Tibial artery (tissue), 4 donors: ENCODE results near the gene DIPK2B.

Experiments
- DNase-seq, 2 donors: peaks; one replicate each; pipeline ENCODE4 v3.0.0-alpha.2; 2019
- H3K27ac ChIP-seq, 2 donors: fragments of 200-600 bp; sonication (generic) in 1 of 2; 1 replicate in 1 of 2; 2 replicates in 1 of 2; pipeline ENCODE4 v1.5.1; 2018 to 2019; ENCODE audit warnings: mild to moderate bottlenecking in 1 of 2
- H3K27me3 ChIP-seq, 2 donors: fragments of 200-600 bp; sonication (generic) in 1 of 2; one replicate each; pipeline versions ENCODE4 v1.5.1 to v1.6.0; 2016 to 2019
- H3K36me3 ChIP-seq, 3 donors: fragments of 200-600 bp; sonication (generic) in 2 of 3; one replicate each; pipeline ENCODE4 v1.5.1; 2016 to 2019; ENCODE audit warnings: mild to moderate bottlenecking in 2 of 3
- H3K4me1 ChIP-seq, 4 donors: fragments of 200-600 bp; sonication (generic) in 2 of 4; 1 replicate in 3 of 4; 2 replicates in 1 of 4; pipeline ENCODE4 v1.5.1; 2016 to 2019
- H3K4me3 ChIP-seq, 2 donors: fragments of 200-600 bp; sonication (generic) in 1 of 2; 1 replicate in 1 of 2; 2 replicates in 1 of 2; pipeline ENCODE4 v1.5.1; 2018 to 2019; ENCODE audit warnings: mild to moderate bottlenecking in 2 of 2
- H3K9me3 ChIP-seq, 3 donors: fragments of 200-600 bp; sonication (generic) in 1 of 3; one replicate each; pipeline ENCODE4 v1.5.1; 2016 to 2019
- intact Hi-C: fragments of 100-400 bp; cut with DNase I; formaldehyde crosslinking; loops from one replicate; pipeline ENCODE4 v1.15.0; 2023; ENCODE audit warnings: low total_unique reads
- TF ChIP-seq, protein P1 (sequence below), 2 experiments: fragments of 200-600 bp in 1 of 2; fragments of 450-650 bp in 1 of 2; IDR thresholded peaks; one replicate each; pipeline ENCODE4 v1.5.1; 2017 to 2019; ENCODE audit warnings: antibody characterized with exemption in 2 of 2, mild to moderate bottlenecking in 1 of 2, moderate library complexity in 1 of 2

Gene DIPK2B

DNA sequence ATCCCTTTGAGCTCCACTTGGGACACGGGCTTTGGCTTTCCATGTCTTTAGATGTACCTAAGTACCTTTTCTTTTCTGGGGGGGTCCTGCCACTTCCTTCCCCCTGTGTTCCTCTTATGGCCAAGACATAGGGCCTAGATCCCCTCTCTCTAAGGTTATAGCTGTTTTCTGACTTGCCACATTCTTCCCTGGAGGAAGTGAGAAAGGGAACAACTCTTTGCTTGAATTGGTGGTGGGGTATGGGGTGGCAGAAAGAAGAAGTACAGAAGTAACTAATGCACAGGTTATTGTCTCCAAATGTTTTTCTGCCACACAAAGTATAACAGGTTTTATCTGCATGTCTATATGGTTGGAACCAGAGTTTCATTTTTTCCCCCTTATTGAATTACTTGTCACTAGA, 29.7 kb upstream of the DIPK2B start:
- Histone ChIP-seq H3K4me1 (no peaks in the 10 kb centered on the region), H3K27ac (no peak overlapping the region), H3K36me3 (no peaks in the 10 kb centered on the region), H3K4me3 (no peak overlapping the region), H3K9me3 (no peaks in the 10 kb centered on the region), H3K27me3 (no peaks in the 10 kb centered on the region)
- TF ChIP-seq, protein P1, sequence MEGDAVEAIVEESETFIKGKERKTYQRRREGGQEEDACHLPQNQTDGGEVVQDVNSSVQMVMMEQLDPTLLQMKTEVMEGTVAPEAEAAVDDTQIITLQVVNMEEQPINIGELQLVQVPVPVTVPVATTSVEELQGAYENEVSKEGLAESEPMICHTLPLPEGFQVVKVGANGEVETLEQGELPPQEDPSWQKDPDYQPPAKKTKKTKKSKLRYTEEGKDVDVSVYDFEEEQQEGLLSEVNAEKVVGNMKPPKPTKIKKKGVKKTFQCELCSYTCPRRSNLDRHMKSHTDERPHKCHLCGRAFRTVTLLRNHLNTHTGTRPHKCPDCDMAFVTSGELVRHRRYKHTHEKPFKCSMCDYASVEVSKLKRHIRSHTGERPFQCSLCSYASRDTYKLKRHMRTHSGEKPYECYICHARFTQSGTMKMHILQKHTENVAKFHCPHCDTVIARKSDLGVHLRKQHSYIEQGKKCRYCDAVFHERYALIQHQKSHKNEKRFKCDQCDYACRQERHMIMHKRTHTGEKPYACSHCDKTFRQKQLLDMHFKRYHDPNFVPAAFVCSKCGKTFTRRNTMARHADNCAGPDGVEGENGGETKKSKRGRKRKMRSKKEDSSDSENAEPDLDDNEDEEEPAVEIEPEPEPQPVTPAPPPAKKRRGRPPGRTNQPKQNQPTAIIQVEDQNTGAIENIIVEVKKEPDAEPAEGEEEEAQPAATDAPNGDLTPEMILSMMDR (IDR thresholded peaks at IDR 0.05): no peak
- intact Hi-C loops: no loop called here
- no peak for DNase-seq

DNA sequence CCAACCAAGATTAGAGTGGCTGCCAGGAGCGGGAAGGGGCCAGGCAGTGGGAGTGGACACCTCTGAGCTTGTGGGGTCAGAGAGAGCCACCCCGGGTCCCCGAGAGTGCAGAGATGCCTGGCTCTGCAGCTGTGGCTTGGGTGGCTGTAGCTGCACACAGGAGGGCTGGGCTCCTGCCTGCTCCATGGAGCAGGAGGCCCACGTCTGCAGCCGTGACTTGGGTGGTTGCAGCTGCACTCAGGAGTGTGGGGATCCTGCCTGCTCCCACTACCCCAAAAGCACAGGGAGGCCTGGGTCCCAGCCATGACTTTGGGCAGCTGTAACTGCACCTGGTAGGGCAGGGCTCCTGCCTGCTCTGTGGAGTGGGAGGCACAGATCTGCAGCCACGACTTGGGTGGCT, 28.7 kb upstream of the DIPK2B start:
- Histone ChIP-seq H3K27ac (no peak overlapping the region), H3K4me1 (no peaks in the 10 kb centered on the region), H3K27me3 (no peaks in the 10 kb centered on the region), H3K9me3 (no peaks in the 10 kb centered on the region), H3K36me3 (no peaks in the 10 kb centered on the region), H3K4me3 (no peak overlapping the region)
- TF ChIP-seq, protein P1 (IDR thresholded peaks at IDR 0.05): no peak
- DNase-seq: no peak
- intact Hi-C loops: no loop called here

DNA sequence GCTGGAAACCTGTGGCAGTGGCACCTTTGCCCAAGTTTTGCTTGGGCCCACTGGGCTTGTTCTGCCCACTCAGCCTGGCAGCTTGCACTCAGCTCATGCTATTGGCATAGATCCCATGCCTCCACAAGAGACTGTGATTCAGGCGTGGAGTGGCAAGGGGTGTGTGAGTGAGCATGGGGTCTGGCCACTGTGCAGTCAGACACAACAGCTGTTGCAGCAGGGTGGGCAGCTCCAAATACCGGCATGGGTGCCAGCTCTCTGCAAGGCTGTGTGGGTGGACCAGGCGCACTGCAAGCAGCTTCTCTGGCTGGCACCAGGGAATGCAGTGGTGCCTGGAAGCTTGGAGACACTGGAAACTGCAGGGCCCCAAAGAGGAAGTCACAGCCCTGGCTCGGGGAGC, 27.4 kb upstream of the DIPK2B start:
- Histone ChIP-seq H3K27ac (no peak overlapping the region), H3K4me1 (no peaks in the 10 kb centered on the region), H3K9me3 (no peaks in the 10 kb centered on the region), H3K4me3 (no peak overlapping the region), H3K36me3 (no peaks in the 10 kb centered on the region), H3K27me3 (no peaks in the 10 kb centered on the region)
- TF ChIP-seq, protein P1 (IDR thresholded peaks at IDR 0.05): no peak
- DNase-seq: no peak
- intact Hi-C loops: no loop called here

- TF ChIP-seq, protein P1 (IDR thresholded peaks at IDR 0.05): no peak
- no peak overlapping the region for H3K27ac ChIP-seq
- H3K27me3 ChIP-seq: no peaks in the 10 kb centered on the region
- no peaks in the 10 kb centered on the region for H3K36me3 ChIP-seq
- intact Hi-C loops: no loop called here
- H3K4me1 ChIP-seq: no peaks in the 10 kb centered on the region
- H3K4me3 ChIP-seq: no peak overlapping the region
- peaks cover 0 to 5% (median 4%) of the 10 kb centered on the region in 3 donors for H3K9me3 ChIP-seq
- no peak for DNase-seq
Measured at GRCh38 chrX:45208121-45208856, 7.6 kb upstream of the DIPK2B start.

DNA sequence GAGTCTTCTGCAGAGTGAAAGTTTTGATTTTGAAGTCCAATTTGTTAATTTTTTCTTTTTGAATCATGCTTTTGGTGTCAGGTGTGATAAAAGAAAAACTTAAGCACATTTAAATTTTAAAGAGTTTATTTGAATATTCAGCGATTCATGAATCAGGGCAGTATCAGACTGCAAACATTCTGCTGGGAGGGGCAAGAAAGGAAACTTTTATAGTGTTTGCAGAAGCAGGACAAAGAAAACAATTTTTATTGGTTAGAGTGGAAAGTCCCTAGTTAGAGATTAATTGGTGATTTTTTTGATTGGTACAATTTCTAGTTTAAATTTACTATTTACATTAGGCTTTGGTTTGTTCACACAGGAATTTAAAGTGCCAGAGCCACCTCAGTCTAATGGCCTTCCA, 1.5 kb upstream of the DIPK2B start:
- H3K27ac ChIP-seq: no peak overlapping the region
- intact Hi-C loops: no loop called here
- peaks cover 0 to 5% (median 4%) of the 10 kb centered on the region in 3 donors for H3K9me3 ChIP-seq

More for the DNA sequence above, 1.5 kb upstream of the DIPK2B start:
- Histone ChIP-seq H3K36me3 (no peaks in the 10 kb centered on the region), H3K4me3 (no peak overlapping the region), H3K4me1 (no peaks in the 10 kb centered on the region), H3K27me3 (no peaks in the 10 kb centered on the region)
- DNase-seq: no peak
- TF ChIP-seq, protein P1 (IDR thresholded peaks at IDR 0.05): no peak
